ENCODE data around the gene PTGFR.

Gene PTGFR

GRCh38 chr1:78587211-78587610 lies 96.4 kb downstream of the PTGFR start:
- DNase-seq (ENCODE audit: low read depth, low spot score), result no peak

All from smooth muscle cell of the brain vasculature (primary cell).